NCI-H1092 (cell line): ENCODE measurements around the gene CTXN1.
"Not testable (repeated sequence)": the region's sequence is repeated elsewhere in the genome, so short reads cannot be mapped to it uniquely, and the experiment has no call there.

ENCODE experiments used
- DNase-seq: peaks from one replicate; lab custom pipeline; 2025; lab: John Stamatoyannopoulos, UW

The CTXN1 gene

GRCh38 chr19:7926021-7926726, at the start of gene CTXN1:
Gene CTXN1 (minus strand): TSS chr19:7926135. CDS start chr19:7925538, 597 bp downstream.
- peak; percentile 48 for DNase-seq

GRCh38 chr19:7975037-7975436, 49.1 kb upstream of the CTXN1 start:
- no peak for DNase-seq

GRCh38 chr19:7973883-7974282, 47.9 kb upstream of the CTXN1 start:
- no peak for DNase-seq

GRCh38 chr19:7971553-7972520, 45.9 kb upstream of the CTXN1 start:
- DNase-seq, result no peak

GRCh38 chr19:7970716-7971448, 44.9 kb upstream of the CTXN1 start:
- no peak for DNase-seq

GRCh38 chr19:7969555-7969939, 43.6 kb upstream of the CTXN1 start:
- DNase-seq, result no peak

GRCh38 chr19:7968796-7969554, 43.0 kb upstream of the CTXN1 start:
- DNase-seq, result no peak

GRCh38 chr19:7968008-7968795, 42.3 kb upstream of the CTXN1 start:
- DNase-seq, result no peak

- DNase-seq, result no peak
Measured at GRCh38 chr19:7965921-7966665, 40.2 kb upstream of the CTXN1 start.

- no peak for DNase-seq
Measured at GRCh38 chr19:7965259-7965841, 39.4 kb upstream of the CTXN1 start.

GRCh38 chr19:7963566-7963965, 37.6 kb upstream of the CTXN1 start:
- no peak for DNase-seq

- no peak for DNase-seq
Measured at GRCh38 chr19:7962644-7963268, 36.8 kb upstream of the CTXN1 start.

GRCh38 chr19:7961920-7962626, 36.1 kb upstream of the CTXN1 start:
- DNase-seq, result no peak

- DNase-seq, result not testable (repeated sequence)
Measured at GRCh38 chr19:7961082-7961481, 35.1 kb upstream of the CTXN1 start.

- DNase-seq, result no peak
Measured at GRCh38 chr19:7959211-7959610, 33.3 kb upstream of the CTXN1 start.

- DNase-seq, result no peak
Measured at GRCh38 chr19:7955696-7956095, 29.8 kb upstream of the CTXN1 start.

GRCh38 chr19:7953576-7953975, 27.6 kb upstream of the CTXN1 start:
- DNase-seq, result no peak

GRCh38 chr19:7953060-7953459, 27.1 kb upstream of the CTXN1 start:
- DNase-seq, result no peak

GRCh38 chr19:7947939-7948338, 22.0 kb upstream of the CTXN1 start:
- DNase-seq, result no peak
